Stimulated activated CD8-positive, alpha-beta memory T cell treated with anti-CD3 and anti-CD28 coated beads, Interleukin-15, amount 100 ng/mL, for 48 hours (primary cell): ENCODE results near the gene DUSP11.
"Not testable (repeated sequence)": the region's sequence is repeated elsewhere in the genome, so short reads cannot be mapped to it uniquely, and the experiment has no call there.

ENCODE experiments used
- DNase-seq, 2 donors: peaks; one replicate each; pipeline ENCODE4 v3.0.0-alpha.2; 2020; ENCODE audit warnings: low read depth in 2 of 2

DUSP11 gene

DNA sequence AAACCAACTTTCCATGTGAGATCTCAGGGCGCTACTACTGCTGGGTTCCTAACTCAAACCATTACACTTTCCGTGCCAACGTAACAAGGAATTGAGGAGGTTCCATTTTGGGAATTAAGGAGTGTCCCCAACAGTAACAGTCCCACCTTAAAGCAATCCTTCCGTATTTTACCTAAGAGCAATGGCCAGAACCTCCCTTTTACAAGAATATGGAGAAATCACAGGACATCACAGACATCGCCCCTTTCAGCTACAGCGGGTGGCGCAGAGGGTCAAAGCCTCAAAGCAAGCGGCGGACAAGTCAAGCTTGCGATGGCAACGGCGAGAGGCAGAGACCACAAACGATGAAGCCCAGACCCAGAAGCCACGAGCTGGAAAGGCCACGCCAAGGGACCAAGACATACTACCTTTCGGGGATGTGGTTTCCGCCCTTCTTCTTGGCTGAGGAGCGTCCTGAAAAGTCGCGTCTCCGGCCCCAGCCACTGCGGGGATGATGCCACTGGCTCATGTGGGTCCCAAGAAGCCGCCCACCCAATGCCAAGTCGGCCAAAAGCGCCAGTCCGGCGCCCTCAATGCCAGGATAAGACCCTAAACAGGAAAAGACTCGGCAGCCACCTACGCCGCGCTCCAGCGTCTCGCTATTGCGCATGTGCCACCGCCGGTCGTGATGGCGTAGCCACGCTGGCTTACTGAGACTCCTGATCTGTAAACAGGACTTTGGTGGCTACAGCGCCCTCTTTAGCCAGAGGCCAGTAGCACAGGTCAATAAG, at the start of gene DUSP11:
DUSP11 (minus strand) TSS at position 637 of the 770 bp plus-strand sequence; CDS start at position 508, 129 bp downstream.
- peak; percentile 90 to 92 for DNase-seq

DNA sequence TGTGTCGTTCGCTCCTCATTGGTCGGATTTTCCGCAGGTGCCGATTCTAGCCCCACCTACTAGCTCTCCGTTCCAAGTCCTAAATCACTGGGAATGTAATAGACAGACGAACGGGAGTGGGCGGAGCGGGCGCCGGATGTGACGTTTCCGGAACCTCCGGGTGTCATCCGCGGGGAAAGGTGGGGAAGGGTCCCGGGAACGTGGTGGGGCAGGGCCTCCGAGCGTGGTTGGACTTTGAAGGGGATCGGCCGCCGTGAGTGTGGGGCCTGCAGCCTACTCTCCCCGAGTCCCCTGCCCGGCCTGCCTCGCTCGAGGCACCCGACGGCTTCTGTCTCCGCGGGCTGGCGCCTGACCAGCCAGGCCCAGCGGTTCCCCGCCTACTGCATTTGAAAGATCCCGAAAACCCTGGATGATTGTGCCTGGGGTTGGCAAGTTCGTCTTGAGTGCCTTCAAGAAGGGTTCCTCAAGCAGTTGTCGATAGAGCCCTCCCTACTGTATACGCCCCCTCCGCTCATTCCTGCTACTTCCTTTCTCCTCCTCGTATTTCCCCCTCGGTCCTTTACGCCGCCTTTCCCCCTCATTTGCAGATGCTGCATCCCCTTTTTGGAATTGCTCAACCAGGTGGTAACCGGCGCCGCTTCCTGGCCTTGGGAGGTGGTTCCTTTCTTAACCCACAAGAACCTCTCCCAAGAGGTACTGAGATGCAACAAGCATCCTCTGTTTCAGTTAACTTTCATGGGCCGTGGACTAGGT, 49.1 kb upstream of the DUSP11 start, which contains the start of gene STAMBP:
STAMBP (plus strand) TSS at position 144 of the 753 bp plus-strand sequence. CDS start 1,896 bp downstream, outside the sequence.
- DNase-seq: peak; percentile 82 to 83

DNA sequence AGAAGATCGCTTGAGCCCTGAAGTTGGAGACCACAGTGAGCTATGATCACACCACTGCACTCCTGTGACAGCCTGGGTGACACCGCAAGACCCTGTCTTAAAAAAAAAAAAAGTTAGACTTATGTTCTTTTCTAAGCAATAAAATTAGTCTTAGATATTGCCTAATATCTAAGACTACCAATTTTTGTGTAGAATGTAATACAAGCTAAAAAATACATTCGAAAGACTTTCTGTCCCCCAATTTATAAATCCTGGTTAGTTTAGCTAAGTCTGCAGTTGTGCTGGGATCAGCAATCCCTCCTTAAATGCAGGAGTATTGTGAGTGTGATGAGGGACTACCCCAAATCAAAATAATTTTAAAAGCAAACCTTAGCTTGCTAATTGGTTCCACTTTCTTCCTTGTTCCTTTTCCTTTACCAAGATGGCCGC, 48.5 kb upstream of the DUSP11 start:
- DNase-seq: no peak

DNA sequence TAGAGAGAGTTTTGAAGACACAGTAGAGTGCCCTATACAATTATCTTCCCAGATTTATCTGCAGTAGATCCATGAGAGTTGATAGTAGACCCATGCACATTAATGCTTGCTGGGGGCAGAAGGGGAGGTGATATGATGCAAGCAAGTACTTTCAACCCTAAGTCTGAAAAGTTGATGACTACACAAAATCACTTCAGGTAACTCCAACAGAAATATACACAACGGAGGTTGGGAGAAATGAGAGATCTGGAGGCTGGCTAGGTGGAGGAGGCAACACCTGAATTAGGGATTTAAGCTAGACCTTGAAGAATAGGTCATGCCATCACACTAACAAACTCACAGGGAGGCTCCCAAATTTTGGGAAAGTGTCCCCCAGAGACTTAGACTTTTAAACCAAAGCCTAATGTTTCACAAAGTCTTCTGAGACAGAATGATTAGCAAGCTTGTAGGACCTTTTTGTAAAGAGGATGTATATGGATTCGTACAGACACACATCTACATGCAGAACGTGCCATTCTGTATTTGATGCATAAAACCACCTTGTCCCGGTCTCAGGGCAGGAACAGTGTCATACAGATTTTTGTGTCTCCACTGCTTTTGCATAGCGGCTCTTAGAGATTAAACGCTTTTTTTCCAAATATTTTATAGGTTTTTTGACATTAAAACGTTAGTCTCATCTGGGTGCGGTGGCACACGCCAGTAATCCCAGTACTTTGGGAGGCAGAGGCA, 47.9 kb upstream of the DUSP11 start:
- DNase-seq: no peak

DNA sequence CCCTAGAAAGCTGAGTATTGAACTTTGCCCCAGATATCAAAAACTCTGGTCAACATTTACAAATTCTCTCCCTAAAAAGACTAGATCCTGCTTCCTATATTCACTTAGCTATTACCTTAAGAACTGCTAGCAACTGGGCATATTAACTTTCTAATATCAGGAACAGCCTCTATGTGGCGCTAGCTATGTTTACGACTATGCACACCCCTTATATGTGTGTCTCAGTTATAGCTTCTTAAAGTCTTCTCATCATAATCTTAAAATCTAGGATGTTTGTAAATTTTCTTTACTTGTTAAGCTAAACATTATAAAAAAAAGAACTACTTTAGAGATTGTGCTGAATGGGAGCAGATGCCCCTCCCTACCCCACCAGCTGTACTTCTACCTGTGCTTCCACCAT, 47.1 kb upstream of the DUSP11 start:
- no peak for DNase-seq

DNA sequence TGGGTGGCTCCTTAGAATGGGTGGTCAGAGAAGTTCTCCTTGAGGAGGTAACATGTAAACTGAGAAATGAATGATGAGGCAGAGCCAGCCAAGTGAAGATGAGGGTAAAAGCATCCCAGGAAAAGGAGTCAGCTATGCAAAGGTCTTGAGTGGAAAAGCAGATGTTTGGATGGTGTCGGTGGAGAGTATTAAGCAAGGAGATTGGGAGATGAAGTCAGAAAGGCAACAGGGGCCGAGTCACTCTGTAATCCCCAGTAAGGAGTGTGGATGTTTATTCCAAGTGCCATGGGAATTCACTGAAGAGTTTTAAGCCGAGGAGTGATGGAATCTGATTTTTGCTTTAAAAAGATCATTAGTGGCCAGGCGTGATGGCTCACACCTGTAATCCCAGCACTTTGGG, 45.5 kb upstream of the DUSP11 start:
- DNase-seq: no peak

DNA sequence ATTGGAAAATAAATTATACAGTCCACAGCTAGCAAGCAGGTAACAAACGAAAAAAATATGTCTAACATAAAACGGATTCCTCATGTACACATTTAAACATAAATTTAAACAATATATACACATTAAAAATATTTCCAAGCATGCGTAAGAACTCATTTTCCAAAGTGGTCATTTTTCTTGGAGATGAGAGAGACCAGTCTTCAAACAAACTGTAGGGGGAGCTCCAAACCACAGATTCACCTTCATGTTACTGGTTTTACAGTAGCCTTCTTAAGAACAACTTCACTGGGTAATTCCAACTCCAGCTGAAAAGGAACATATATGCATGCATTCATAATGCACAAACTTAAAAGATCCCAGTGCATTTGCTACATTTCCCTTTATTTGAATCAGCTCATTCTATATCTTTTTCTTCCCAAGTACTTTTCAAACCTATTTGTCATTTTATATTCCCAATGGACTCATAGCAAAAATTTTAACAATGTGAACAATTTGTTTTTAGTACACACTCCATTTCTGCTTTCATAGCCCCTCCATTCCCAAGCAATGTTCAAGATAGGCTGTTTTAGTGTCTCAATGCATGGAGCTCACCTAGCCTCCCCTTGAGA, 44.1 kb upstream of the DUSP11 start:
- no peak for DNase-seq

DNA sequence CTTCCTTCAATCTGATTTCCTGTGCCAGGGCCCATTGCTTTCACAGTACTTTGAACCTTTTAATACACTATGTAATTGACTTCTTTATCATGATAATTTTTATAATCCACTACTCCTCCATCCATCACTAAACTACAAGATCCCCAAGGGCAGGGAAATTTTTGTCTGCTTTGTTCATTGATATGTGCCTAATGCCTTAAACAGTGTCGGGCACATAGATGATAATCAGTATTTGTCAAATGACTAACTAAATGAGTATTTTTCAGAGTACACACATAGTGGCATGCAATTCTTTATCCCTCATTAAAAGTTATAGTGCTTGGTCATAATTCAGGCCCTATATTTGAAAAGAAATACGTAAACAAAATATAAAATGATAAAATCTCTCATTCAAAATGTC, 43.5 kb upstream of the DUSP11 start:
- DNase-seq: no peak

DNA sequence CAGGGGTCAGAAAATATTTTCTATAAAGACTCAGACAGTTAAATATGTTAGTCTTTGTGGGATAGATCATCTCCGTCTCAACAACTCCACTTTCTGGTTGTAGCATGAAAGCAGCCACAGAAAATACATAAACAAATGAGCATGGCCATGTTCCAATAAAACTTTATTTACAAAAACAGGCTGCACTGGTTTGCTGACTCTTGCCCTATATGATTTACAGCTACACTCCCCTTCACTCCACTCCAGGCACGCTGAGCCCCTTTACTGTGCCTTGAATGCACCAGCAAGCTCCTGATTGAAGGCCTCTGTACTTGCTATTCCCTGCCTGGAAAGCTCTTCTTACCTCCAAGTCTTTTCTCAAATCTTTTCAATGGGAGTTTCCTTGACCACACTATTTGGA, 43.1 kb upstream of the DUSP11 start:
- DNase-seq: no peak

DNA sequence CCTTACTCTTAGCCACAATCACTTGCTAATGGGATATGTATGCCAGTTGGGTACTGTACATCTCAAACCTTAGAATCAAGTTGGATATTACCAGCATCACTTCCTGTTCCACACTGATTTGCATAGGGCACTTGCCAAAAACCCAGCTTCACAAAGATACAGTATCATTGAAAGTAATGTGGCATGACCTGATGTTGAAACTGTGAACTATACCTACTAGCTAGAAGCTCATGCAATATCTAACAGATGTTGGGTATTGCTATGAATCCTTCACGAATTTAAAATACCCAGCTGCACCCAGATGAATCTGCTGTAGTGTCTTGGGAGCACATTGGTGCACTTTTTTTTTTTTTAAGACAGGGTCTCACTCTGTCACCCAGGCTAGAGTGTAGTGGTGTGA, 42.4 kb upstream of the DUSP11 start:
- no peak for DNase-seq

DNA sequence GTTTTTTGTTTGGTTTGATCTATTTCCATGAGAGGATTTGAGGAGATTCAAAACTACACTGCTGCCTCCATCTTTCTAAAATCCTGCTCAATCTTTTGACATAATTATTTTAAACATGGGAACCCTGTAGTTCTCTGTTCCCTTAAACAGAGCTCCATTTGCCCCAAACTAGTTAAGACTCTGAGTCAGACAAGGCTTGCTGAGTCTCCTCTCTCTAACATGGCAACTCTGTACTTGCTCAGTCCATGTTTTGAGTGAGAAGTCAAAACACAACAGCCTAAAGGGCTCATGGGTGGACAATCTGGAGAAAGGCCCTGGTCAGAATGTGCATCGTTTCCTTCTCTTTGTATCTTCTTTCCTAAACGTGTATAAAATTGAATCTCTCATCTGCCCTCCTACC, 41.8 kb upstream of the DUSP11 start:
- DNase-seq: no peak

DNA sequence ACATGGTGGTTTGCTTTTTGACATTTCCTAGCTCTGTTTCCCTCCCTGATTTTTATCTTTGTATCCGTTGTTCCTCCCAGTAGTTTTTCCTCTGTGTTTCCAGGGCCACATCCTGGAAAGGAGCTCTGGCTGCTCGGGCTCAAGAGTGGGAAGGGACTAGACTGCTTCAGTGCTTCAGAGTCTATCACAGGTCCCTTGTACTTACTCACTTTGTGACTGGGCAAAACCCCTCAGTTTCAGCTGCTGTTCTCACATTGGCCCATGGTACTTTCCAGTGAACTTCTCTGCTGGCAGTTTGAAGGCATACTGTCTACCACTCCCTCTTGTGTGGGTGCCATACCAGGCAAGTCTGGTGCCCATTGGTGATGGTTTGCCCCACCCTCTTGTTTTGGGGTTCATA, 41.3 kb upstream of the DUSP11 start:
- DNase-seq: peak; percentile 7 to 25

DNA sequence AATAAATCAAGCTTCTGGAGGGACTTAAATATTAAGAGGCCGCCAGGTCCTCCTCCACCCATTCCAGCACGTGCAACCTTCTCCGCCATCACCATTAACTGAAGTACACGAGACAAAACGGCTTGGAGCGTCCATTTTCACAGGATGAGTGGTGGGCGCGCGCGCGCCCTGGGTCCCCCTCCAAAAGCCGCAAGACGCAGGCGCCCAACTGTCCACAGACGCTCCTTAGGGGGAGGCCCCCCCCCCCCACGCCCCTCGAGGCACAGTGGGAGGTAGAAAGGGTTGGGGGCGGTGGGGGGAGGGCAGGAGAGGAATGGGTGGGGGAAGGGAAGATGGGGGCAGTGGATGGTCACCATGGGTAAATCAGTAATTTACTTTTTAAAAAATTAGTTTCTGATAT, 38.4 kb upstream of the DUSP11 start:
- no peak for DNase-seq

DNA sequence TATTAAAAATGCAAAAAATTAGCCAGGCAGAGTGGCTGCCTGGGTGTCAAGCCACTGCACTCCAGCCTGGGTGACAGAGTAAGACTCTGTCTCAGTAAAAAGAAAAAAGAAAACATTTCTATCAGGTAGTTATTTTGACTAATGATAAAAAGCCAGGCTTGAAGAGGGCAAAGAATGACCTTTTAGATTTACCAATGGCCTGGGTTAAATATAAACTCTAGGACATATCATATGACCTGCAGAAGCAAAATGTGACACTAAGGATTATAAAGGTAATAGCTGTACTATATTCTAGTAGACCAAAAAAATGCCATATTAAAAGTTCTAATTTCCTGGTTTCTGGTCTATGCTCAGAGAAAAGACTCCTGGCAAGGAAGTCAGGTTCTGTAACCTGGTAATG, 32.7 kb upstream of the DUSP11 start:
- no peak for DNase-seq

DNA sequence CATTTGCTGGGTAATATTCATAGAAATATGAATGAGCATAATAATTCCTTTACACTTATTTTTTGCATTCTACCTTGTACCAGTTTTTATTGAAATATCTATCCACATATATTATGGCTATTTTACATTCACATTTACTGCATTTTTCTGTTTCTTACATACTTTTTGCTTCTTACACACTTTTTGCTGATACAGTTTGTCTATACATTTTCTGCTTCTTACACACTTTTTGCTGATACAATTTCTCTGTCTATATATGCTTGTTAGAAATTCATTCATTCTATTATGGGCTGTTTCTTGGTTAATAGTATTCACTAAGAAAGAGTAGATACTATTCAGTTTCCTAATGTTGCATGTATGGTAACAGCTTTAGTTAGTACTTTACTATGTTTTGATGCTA, 32.0 kb upstream of the DUSP11 start:
- DNase-seq: no peak

DNA sequence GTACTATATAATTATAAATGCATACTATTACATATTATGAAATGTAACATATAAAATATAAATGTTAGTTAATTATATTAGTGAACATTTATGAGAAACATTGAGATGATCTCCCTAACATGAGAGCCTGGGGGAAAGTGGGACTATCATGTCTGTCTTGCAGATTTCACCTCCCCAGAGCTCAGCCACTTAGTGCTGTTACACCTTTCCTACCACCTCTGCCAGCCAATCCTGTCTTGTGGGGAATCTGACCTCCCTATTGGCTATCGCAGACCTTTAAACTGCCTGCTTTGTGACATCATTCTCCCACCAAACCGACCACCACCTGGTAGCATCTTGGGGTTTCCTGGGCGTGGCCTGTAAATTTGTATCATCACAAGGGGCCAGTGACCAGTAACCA, 4.0 kb upstream of the DUSP11 start, which contains the start of gene C2orf78:
C2orf78 (plus strand) TSS at position 301 of the 400 bp plus-strand sequence. CDS start 127 bp downstream, outside the sequence.
- not testable (repeated sequence) for DNase-seq

DNA sequence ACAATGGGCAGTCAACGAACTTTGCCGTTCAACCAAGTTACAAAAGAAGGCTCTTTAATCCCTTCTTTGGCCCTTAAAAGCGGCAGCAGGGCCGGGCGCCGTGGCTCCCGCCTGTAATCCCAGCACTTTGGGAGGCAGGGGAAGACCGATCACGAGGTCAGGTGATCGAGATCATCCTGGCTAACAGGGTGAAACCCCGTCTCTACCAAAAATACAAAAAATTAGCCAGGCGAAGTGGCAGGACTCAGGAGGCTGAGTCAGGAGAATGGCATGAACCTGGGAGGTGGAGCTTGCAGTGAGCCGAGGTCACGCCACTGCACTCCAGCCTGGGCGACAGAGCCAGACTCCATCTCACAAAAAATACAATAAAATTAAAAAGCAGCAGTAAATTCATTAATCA, 3.5 kb upstream of the DUSP11 start:
- not testable (repeated sequence) for DNase-seq

DNA sequence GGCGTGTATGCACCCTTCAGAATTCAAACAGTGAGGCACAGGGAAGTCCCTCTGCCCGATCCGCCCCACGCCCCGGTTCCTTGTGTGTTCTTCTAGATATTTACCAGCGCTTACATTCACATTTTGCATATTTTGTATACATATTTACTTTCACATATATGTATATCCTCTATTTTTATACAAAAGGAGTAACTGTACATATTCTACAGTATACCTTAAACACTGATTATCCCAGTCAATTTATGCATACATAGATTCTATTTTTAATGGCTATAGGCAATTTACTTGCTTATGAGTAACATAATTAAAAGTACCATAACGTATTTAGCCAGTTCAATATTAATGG, 307 bp upstream of the DUSP11 start:
- DNase-seq: no peak

DNA sequence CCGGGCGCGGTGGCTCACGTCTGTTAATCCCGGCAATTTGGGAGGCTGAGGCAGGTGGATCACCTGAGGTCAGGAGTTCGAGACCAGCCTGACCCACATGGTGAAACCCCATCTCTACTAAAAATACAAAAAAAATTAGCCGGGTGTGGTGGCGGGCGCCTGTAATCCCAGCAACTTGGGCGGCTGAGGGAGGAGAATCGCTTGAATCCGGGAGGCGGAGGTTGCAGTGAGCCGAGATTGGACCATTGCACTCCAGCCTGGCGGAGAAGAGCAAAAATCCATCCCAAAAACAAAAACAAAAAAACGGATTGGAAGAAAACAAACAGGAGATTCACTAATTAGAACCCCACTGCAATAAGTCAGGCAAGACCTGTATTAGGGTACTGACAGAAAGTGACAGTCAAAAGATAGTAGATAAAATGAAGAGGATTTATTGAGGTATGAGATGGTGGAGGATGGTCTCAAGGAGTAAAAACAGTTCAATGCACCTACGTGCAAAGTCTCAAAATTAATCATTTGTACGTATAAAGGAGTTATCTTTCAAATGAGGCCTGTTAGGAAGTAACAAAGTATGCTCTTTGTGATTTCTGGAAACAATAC, 936 bp downstream of the DUSP11 start:
- DNase-seq: not testable (repeated sequence)

DNA sequence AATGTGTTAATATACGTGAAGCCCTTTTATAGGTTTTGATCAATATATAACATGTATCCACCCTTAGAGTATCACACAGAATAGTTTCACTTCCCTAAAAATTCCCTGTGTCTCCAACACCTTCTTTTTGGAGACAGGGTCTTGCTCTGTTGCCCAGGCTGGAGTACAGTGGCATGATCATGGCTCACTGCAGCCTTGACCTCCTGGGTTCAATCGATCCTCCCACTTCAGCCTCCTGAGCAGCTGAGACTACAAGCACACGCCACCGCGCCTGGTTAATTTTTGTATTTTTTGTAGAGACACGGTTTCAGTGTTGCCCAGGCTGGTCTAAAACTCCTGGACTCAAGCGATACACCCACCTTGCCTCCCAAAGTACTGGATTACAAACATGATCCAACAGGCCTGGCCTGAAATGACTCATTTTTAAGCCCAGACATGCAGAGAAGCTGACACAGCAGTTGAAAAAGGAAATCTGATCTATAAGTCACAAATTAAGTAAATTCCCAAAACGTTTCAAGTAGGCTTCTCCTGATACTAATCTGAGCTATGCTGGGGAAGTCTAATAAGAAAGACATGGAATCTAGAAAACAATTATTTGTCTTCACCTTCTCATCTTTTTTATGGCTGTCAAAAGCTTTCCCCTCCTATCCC, 2.9 kb downstream of the DUSP11 start:
- DNase-seq: no peak

DNA sequence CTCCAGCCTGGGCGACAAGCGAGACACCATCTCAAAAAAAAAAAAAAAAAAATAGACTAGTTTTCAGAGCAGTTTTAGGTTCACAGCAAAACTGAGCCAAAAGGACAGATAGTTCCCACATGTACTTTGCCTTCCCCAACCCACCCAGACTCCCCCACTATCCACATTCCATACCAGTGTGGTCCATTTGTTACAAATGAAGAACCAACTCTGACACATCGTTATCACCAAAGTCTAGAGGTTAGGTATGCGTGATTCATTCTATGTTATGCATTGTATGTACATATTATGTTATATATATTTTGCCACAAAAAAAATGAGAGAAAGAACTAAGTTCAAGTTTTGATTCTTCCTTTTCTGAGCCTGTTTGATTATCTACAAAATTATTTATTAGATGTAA, 3.5 kb downstream of the DUSP11 start:
- no peak for DNase-seq
